OCI-LY7 (cell line): ENCODE measurements around the gene CAMK4.

Experiments used
- CTCF ChIP-seq: fragments of 200-600 bp; sonication (generic); conservative IDR thresholded peaks from 2 replicates; pipeline ENCODE4 v1.5.1; 2014; ENCODE audit warnings: mild to moderate bottlenecking, antibody characterized with exemption, low read length, moderate library complexity, mixed read lengths
- EZH2phosphoT487 ChIP-seq: fragments of 200-600 bp; sonication (generic); IDR thresholded peaks from 2 replicates; pipeline ENCODE4 v1.6.1; 2018; ENCODE audit warnings: low read depth, borderline replicate concordance, mild to moderate bottlenecking, mixed run types, antibody characterized with exemption, low read length, moderate library complexity, mixed read lengths

GRCh38 chr5:111486926-111487325 is 262.7 kb downstream of the CAMK4 start:
- no peak for TF ChIP-seq CTCF
- TF ChIP-seq EZH2phosphoT487: no peak
